T-helper 2 cell treated with Interferon-gamma antibody and Interleukin-4, amounts not matched to agents 100 ng/mL and 5 ng/mL, for 36 hours (primary cell): ENCODE data around the gene MAGI3. TPM values are rescaled to one million over a fixed set of nuclear protein-coding genes. Genes with fewer than 3 reads are reported as not detected.

Experiments used
- intact Hi-C: fragments of 100-400 bp; cut with micrococcal nuclease; formaldehyde crosslinking; loops from one replicate; pipeline ENCODE4 v1.15.1; 2023
- total RNA-seq: library from RNA; stranded (reverse); gene quantifications from 2 replicates; pipeline ENCODE4 v1.2.3, GENCODE V29; 2022

MAGI3 gene
- total RNA-seq, 1 donor from 2014 or later: 5.9 TPM

GRCh38 chr1:113653741-113654140 is 263.4 kb downstream of the MAGI3 start:
- intact Hi-C loops: no loop called here

DNA sequence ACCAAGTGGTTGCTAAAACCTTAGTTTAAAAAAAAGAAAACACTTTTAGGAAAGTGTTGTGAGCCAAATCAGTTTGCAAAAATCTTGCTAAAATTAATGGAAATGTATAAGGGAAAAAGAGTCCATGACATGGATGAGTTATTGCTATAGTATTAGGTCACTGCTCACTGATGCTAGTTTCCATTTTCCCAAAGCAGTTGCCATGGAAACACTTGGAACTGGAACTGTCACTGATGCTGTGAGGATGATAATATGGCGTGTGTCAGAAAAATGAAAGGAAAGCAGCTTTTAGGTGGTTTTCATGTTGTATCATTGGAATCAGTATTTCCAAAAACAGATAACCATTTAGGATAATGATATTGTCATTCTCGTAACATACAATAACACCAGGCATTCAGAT is 264.6 kb downstream of the MAGI3 start:
- intact Hi-C loops: no loop called here

DNA sequence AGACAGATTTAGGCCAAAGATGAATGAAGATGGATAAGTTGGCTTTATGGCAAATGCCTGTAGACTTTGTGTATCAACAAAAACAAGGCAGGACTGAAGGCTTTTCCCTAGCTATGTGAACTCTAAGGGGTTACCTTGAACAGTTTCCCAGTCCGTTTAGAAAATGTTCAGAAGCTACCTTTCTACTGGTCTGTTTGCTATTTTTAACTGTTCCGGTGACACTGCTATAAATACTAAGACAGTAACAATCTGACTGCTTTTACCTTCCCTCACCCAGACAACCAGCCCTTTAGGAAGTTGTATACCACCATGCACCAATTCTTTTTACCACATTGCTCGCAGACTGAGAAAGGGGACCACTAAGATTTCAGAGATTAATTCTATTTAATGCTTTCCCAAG is 266.8 kb downstream of the MAGI3 start:
- intact Hi-C loops: no loop called here

- intact Hi-C loops: no loop called here
Observed at GRCh38 chr1:113657556-113658063, 267.3 kb downstream of the MAGI3 start.

DNA sequence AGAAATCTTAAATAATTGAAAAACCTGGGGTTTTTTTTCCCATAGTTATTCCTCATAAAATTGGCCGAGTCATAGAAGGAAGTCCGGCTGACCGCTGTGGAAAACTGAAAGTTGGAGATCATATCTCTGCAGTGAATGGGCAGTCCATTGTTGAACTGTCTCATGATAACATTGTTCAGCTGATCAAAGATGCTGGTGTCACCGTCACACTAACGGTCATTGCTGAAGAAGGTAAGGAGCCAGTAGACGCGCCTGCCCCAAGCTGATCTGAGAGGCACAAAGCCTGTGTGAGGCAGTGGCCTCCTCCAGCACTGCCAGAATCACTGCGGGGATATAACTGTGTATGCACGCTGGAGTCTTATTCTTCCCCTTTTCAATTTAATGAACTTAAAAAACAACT is 268.7 kb downstream of the MAGI3 start:
- intact Hi-C loops: no loop called here

- intact Hi-C loops: no loop called here
Observed at GRCh38 chr1:113659556-113659955, 269.2 kb downstream of the MAGI3 start.

DNA sequence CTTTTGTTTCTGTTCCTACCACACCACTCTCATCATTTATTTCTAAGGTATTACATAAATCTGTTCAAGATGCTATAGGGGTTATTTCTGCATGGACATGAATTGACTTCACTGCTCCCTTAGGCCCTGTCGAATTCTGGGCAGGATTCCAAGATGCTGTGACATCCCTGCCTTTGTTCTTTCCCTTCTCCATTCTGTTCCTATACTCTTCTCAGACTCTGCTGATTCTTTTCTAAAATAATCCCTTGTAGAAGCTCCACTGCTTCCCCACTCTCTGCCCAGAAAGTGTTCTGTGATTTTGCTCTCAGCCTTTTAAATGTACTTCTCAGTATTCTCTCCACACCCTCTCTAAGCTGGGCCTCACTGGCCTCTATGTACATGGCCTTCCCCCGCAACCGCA is 269.8 kb downstream of the MAGI3 start:
- intact Hi-C loops: no loop called here

GRCh38 chr1:113662101-113662500 is 271.8 kb downstream of the MAGI3 start:
- intact Hi-C loops: no loop called here

DNA sequence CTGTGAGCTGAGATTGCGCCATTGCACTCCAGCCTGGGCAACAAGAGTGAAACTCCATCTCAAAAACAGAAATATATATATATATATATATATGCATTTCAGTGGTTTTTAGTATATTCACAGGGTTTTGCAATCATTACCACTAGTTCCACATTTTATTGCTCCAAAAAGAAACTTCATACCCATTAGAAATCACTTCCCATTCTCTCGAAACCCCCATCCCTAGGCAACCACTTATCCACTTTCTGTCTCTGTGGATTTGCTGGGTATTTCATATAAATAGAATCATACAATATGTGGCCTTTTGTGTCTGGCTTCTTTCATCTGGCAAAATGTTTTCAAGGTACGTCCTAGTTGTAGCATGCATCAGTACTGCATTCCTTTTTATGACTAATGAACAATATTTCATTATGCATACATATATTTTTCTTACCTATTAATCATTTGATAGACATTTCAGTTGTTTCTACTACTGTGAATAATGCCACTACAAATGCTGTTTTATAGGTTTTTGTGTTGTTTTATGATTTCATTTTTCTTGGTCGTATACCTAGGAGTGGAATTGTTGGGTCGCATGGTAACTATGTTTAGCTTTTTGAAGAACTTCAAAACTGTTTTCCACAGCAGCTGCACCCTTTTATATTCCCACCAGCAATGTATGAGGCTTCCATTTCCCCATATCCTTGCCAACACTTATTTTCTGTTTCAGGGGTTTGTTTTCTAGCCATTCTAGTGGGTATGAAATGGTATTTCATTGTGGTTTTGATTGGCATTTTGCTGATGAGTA is 273.0 kb downstream of the MAGI3 start:
- intact Hi-C loops: no loop called here

DNA sequence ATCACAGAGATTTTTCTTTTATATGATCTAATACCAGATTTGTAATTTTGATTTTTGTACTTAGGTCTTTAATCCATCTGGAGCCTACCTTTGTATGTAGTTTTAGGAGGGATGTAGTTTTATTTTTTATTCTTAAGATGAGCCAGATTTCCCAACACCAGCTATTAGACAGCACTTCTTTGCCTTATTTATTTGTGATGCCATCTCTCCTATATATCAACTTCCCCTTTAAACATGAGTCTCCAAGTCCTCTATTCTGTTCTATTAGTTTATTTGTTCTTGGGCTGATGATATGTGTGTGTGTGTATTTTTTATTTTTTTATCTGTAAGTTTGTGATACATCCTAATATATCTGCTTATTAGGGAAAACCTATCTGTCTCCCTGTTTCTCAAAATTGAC is 274.8 kb downstream of the MAGI3 start:
- intact Hi-C loops: no loop called here

GRCh38 chr1:113666126-113666525 is 275.8 kb downstream of the MAGI3 start:
- intact Hi-C loops: no loop called here

DNA sequence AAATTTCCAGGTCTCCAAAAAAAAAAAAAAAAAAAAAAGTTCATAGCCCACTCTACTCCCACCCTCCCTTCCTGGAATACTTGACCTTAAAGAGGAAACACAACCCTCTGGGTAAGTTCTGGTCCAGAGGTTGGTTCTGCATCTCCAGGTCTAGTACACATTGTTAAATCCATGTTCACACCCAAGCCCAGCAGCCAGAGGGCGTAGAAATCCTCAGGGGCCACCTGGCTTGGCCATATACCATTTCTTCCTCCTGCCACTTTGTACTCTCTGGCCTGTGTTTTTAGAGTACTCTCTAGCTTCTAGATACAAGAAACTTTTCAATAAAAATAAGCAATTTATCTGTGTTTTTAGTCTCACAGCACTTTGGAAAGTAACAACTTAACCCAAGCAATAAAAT is 279.7 kb downstream of the MAGI3 start:
- intact Hi-C loops: no loop called here

- intact Hi-C loops: no loop called here
Observed at GRCh38 chr1:113670650-113671049, 280.3 kb downstream of the MAGI3 start.

DNA sequence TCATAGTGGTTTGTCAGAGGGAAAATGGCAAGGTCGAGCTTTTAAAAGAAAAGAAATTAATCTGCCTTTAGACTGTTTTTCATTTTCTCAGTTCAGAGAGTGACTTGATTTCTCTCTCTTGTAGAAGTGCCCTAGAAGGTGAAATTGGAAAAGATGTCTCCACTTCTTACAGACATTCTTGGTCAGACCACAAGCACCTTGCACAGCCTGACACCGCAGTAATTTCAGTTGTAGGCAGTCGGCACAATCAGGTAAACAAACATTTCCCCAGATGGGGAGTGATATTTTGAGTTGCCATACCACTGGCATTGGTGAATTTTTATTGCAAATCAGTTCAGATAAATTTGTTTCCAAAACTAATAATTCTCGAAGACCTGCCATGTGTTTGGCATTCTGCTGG is 282.2 kb downstream of the MAGI3 start:
- intact Hi-C loops: no loop called here

GRCh38 chr1:113674591-113674990 is 284.3 kb downstream of the MAGI3 start:
- intact Hi-C loops: no loop called here

DNA sequence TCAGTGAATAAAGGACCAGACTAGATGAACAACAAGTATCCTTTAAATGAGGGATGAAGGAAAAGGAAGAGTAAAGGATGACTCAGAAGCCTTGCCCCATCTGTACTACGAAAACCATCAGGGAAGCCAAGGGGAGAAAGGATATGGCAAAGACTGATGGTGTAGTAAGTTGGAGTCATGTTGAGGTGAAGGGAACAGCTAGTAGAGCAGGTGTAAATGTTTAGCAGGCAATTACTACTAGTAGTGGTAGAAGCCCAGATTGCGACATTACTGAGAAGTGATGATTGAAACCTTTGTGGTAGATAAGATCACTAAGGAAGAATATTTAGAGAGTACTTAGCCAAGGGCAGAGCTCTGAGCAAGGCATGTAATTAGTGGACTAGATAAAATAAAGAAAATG is 285.0 kb downstream of the MAGI3 start:
- intact Hi-C loops: loop anchor here (5.0 kb wide), 1 partner anchor 958 kb away; the partner anchor contains the start of gene PPM1J

DNA sequence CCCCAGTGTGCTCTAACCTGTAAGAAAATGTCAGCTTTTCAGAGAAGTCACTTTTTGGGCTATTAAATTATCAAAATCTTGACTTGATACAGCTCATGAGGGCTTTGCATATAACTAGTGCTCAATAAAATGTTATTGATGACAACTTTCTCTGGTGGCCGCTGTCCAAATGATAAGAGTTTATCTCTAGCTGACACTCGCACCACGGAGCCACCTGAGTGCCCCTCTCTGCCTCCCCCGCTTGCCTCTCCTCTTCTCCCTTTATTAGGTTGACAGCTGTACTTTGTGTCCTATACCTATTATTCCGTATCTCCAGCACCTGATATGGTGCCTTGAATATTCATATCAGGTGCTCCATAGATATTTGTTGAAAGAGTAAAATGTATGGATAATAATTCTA is 286.2 kb downstream of the MAGI3 start:
- intact Hi-C loops: loop anchor here (5.0 kb wide), 1 partner anchor 959 kb away; the partner anchor contains the start of gene PPM1J

DNA sequence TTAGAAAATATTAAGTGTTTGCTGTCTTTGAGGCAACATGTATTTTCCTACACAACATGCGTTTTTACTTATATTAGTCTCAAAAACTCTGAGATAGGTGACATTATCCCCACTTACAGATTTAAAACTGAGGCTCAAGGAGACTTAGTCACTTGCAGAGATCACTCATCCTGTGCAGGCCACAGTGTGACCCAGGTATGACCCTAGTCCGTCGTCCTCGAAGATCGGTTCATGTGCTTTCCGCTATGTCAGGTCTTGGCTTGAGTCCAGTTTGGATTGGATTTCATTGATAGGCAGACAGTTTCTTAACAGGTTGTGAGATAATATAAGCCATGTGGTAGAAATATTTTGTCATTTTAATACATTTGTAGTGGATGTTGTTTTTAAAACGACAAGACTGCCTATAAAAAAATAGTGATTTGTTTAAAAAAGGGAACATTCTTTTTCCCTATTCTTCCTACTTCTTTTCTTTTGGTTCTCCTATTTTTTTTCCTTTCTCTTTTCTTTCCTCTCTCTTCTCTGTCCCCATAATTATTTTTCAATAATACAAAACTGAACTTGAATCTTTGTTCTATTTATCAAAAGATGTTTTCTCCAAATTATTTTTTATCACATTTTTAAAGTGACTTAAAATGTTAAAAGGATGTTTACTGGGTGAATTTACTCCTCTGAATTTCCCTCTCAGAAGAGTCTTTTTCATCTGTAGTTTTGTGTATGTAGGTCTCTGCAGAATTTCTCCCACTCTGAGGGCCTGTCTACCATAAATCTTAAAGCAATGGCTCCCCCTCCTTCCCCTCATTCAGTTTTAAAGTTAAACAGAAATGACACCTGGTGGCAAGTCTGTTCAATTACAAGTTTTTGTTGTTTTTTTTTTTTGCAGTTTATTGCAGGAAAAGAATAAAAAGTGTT is 287.2 kb downstream of the MAGI3 start:
- intact Hi-C loops: loop anchor here (1.0 to 5.0 kb wide), 2 partner anchors 537 to 960 kb away; partner anchors contain the start of gene PPM1J

DNA sequence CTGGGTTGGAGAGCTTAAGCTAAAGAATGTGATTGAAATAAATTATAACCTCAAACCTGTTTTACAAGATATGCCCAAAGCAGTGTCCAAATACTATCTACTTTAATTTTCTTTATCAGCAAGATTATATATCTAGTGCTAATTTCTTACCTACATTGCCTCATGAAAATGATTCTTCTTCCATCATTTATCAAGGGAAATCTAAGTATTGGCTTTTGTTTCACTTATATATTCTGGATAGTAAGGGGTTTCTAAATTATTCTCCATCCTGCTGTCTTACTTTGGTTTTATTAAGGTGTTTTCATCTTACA is 287.8 kb downstream of the MAGI3 start:
- intact Hi-C loops: loop anchor here (1.0 to 5.0 kb wide), 2 partner anchors 538 to 961 kb away; partner anchors contain the start of gene PPM1J

GRCh38 chr1:113681596-113682337 is 291.5 kb downstream of the MAGI3 start:
- intact Hi-C loops: no loop called here

GRCh38 chr1:113683384-113684152 is 293.3 kb downstream of the MAGI3 start:
- intact Hi-C loops: no loop called here
